Measurements from ENCODE around the gene PPIL4. TPM values are rescaled to one million over a fixed set of nuclear protein-coding genes. Genes with fewer than 3 reads are reported as not detected.

The PPIL4 gene
- total and polyA plus RNA-seq, 2 of the 13 experiments (the other 11 are each of a cell fraction or from before 2014, with no cell fraction given), result 5.5 to 46.0 TPM

GRCh38 chr6:149513915-149514314 lies 31.9 kb downstream of the PPIL4 start:
- FAIRE-seq (no peak), DNase-seq (ENCODE audit: low spot score) (no peak), ATAC-seq (no peak)
- Histone ChIP-seq H3K27me3 (ENCODE audit: control insufficient read depth in 1 of 2, insufficient read depth in 2 of 2, low read length in 2 of 2) (no peaks in the 10 kb centered on the region), H3K27ac (ENCODE audit: extremely low read length, insufficient read depth, low read length) (no peak overlapping the region), H2AFZ (ENCODE audit: low read length) (no peak overlapping the region), H3K4me1 (ENCODE audit: insufficient read depth, low read length) (peaks cover 18% of the 10 kb centered on the region), H3K9ac (ENCODE audit: insufficient read depth, low read depth, low read length) (no peak overlapping the region), H3K79me2 (ENCODE audit: insufficient read depth, low read length) (no peaks in the 10 kb centered on the region), H3K4me2 (ENCODE audit: low read depth, low read length) (no peak overlapping the region), H3K9me3 (ENCODE audit: low read length) (no peaks in the 10 kb centered on the region), H4K20me1 (ENCODE audit: insufficient read depth, low read length) (peaks cover 6% of the 10 kb centered on the region; the same call in 1 of the 2 replicates), H3K4me3 (replicated peaks in 1 of 3; ENCODE audit: insufficient read depth in 1 of 3, low read depth in 2 of 3, low read length in 3 of 3) (no peak overlapping the region), H3K36me3 (replicated peaks in 1 of 2; ENCODE audit: control insufficient read depth in 1 of 2, insufficient read depth in 2 of 2, low read length in 2 of 2) (peaks cover 8 to 40% of the 10 kb centered on the region in 2 experiments)
- POLR2A ChIA-PET, result interaction anchor here (1.1 kb wide), 1 partner anchor 29 kb away, joined by 4 read pairs; the partner anchor contains the start of gene ZC3H12D
- intact Hi-C loops (cut with micrococcal nuclease; ENCODE audit: unreplicated experiment) (no loop called here), in situ Hi-C loops (cut with HindIII; ENCODE audit: extremely low pct_ligation_motif_present, low pct_unique_long_range_greater_than_20kb) (no loop called here)
- TF ChIP-seq ZNF512B (CRISPR knock-in tag; IDR thresholded peaks at IDR 0.05; ENCODE audit: borderline replicate concordance) (no peak), ZNF776 (CRISPR knock-in tag; IDR thresholded peaks at IDR 0.05) (no peak), KIAA2018 (CRISPR knock-in tag; IDR thresholded peaks at IDR 0.05; ENCODE audit: borderline replicate concordance) (no peak), ERF (CRISPR knock-in tag; IDR thresholded peaks at IDR 0.05) (no peak), POLR2G (IDR thresholded peaks at IDR 0.05; ENCODE audit: low read depth, low read length) (no peak), ISL2 (CRISPR knock-in tag; IDR thresholded peaks at IDR 0.05) (no peak)
- CTCF ChIA-PET (ENCODE audit: low intra/inter-chr PET ratio, low total read pairs), result no interaction called here
- no TSS peak for BruUV-seq (replicated peaks)
- WGBS (ENCODE audit: low lambda C conversion rate), result 92% methylated on average over 5 of the region's 5 CpGs
